Gastrocnemius medialis (tissue), 4 donors: ENCODE data around the gene CSNK2B. TPM values are rescaled to one million over a fixed set of nuclear protein-coding genes. Genes with fewer than 3 reads are reported as not detected.

Source experiments
- ATAC-seq, 2 donors: fragments of 150-250 bp; one replicate each; pipeline ENCODE4 v1.9.1; 2016
- DNase-seq, 2 donors: peaks; one replicate each; pipeline ENCODE4 v3.0.0-alpha.2; 2019
- H3K27ac ChIP-seq, 4 donors: fragments of 200-600 bp; sonication (generic); 1 replicate in 1 of 4; 2 replicates in 3 of 4; pipeline ENCODE4 v1.5.1; 2016 to 2018; ENCODE audit warnings: mild to moderate bottlenecking in 2 of 4, moderate library complexity in 1 of 4
- H3K27me3 ChIP-seq, 3 donors: fragments of 200-600 bp; sonication (generic) in 2 of 3; 1 replicate in 1 of 3; 2 replicates in 2 of 3; pipeline versions ENCODE4 v1.5.1 to v1.6.0; 2016 to 2019; ENCODE audit warnings: mild to moderate bottlenecking in 1 of 3, moderate library complexity in 1 of 3
- H3K36me3 ChIP-seq, 2 donors: fragments of 200-600 bp; sonication (generic) in 1 of 2; one replicate each; pipeline ENCODE4 v1.5.1; 2017 to 2018
- H3K4me1 ChIP-seq, 2 donors: fragments of 200-600 bp; sonication (generic) in 1 of 2; one replicate each; pipeline ENCODE4 v1.5.1; 2016 to 2017; ENCODE audit warnings: mild to moderate bottlenecking in 2 of 2
- H3K4me3 ChIP-seq, 4 donors: fragments of 200-600 bp; sonication (generic) in 3 of 4; 1 replicate in 1 of 4; 2 replicates in 3 of 4; pipeline ENCODE4 v1.5.1; 2016 to 2019; ENCODE audit warnings: mild to moderate bottlenecking in 2 of 4
- H3K9me3 ChIP-seq, 3 donors: fragments of 200-600 bp; sonication (generic) in 2 of 3; 1 replicate in 1 of 3; 2 replicates in 2 of 3; pipeline ENCODE4 v1.5.1; 2016 to 2019
- POLR2A ChIP-seq, 2 donors: fragments of 450-650 bp; IDR thresholded peaks; one replicate each; pipeline ENCODE4 v1.6.1; 2017; ENCODE audit warnings: antibody characterized with exemption in 2 of 2, mild to moderate bottlenecking in 2 of 2, moderate library complexity in 2 of 2
- in situ Hi-C, 4 donors: fragments of 200-750 bp; cut with MboI; loops; one replicate each; pipeline versions ENCODE4 v1.15.0 to v1.8.0; 2017; ENCODE audit warnings: low sequenced_read_pairs in 4 of 4
- intact Hi-C: fragments of 100-400 bp; cut with DNase I; formaldehyde crosslinking; loops from one replicate; pipeline ENCODE4 v1.15.1; 2023; ENCODE audit warnings: low total_unique reads
- total RNA-seq, 4 donors: library from RNA; depleted of rRNA; stranded (reverse); fragments of >200 nt; gene quantifications; one replicate each; pipeline versions ENCODE4 v1.1.0 to v1.2.3, GENCODE V29; 2016
- TF ChIP-seq, protein P1 (sequence below), 5 experiments: fragments of 450-650 bp in 3 of 5; fragments of 200-600 bp in 2 of 5; sonication (generic) in 2 of 5; IDR thresholded peaks in 4 of 5; conservative IDR thresholded peaks in 1 of 5; 1 replicate in 4 of 5; 2 replicates in 1 of 5; pipeline ENCODE4 v1.5.1; 2016 to 2019; ENCODE audit warnings: antibody characterized with exemption in 5 of 5, mild to moderate bottlenecking in 3 of 5, moderate library complexity in 3 of 5

Gene CSNK2B
- total RNA-seq, 4 donors from 2014 or later: 185 to 251 (median 226) TPM

GRCh38 chr6:31701666-31702404 lies 36.0 kb downstream of the CSNK2B start:
- Histone ChIP-seq H3K27me3 (no peaks in the 10 kb centered on the region), H3K4me1 (peaks cover 22 to 40% of the 10 kb centered on the region in 2 donors), H3K4me3 (peak overlapping the region; percentile 65 to 85 (median 83)), H3K36me3 (peaks cover 0 to 16% of the 10 kb centered on the region in 2 donors), H3K27ac (peak overlapping the region; percentile 91 to 98 (median 96)), H3K9me3 (no peaks in the 10 kb centered on the region)
- intact Hi-C loops (loop anchor here (2.0 to 5.0 kb wide), 3 partner anchors 37 to 195 kb away; partner anchors contain the start of genes BAG6 and EHMT2), in situ Hi-C loops (no loop called here)
- DNase-seq: peak; percentile 57 to 71
- TF ChIP-seq POLR2A (IDR thresholded peaks at IDR 0.05): no peak
- TF ChIP-seq, protein P1, sequence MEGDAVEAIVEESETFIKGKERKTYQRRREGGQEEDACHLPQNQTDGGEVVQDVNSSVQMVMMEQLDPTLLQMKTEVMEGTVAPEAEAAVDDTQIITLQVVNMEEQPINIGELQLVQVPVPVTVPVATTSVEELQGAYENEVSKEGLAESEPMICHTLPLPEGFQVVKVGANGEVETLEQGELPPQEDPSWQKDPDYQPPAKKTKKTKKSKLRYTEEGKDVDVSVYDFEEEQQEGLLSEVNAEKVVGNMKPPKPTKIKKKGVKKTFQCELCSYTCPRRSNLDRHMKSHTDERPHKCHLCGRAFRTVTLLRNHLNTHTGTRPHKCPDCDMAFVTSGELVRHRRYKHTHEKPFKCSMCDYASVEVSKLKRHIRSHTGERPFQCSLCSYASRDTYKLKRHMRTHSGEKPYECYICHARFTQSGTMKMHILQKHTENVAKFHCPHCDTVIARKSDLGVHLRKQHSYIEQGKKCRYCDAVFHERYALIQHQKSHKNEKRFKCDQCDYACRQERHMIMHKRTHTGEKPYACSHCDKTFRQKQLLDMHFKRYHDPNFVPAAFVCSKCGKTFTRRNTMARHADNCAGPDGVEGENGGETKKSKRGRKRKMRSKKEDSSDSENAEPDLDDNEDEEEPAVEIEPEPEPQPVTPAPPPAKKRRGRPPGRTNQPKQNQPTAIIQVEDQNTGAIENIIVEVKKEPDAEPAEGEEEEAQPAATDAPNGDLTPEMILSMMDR (IDR thresholded peaks at IDR 0.05 in 4 of 5, conservative IDR thresholded peaks at IDR 0.05 in 1 of 5): no peak
- peak; percentile 54 to 64 for ATAC-seq

DNA sequence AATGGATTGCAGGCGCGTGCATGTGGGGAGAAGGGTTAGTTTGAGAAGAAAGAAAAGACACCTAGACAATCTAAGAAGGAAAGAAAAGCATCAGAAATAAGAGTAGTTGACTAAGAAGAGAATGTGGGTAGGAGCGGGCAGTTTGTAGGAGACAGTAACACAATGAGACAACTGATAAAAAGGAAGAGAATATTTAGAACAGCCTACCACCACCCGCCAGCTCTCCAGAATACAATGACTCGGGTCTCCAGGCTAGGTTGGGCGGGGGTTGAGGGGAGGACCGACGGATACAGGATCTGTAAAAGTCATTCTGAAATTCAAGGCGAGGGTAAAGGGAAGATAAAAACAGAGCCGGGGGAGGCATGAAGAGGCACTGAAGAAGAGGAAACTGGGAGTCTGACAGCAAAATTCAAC lies 36.5 kb downstream of the CSNK2B start:
- Histone ChIP-seq H3K36me3 (peaks cover 0 to 12% of the 10 kb centered on the region in 2 donors), H3K27me3 (no peaks in the 10 kb centered on the region), H3K4me3 (peak overlapping the region; percentile 65 to 85 (median 83)), H3K9me3 (no peaks in the 10 kb centered on the region), H3K4me1 (peaks cover 22 to 37% of the 10 kb centered on the region in 2 donors), H3K27ac (peak overlapping the region; percentile 91 to 98 (median 96))
- DNase-seq (no peak), ATAC-seq (no peak)
- intact Hi-C loops (loop anchor here (2.0 to 5.0 kb wide), 3 partner anchors 36 to 195 kb away; partner anchors contain the start of genes BAG6 and EHMT2), in situ Hi-C loops (no loop called here)
- no peak for TF ChIP-seq POLR2A (IDR thresholded peaks at IDR 0.05)
- TF ChIP-seq, protein P1 (IDR thresholded peaks at IDR 0.05 in 4 of 5, conservative IDR thresholded peaks at IDR 0.05 in 1 of 5): no peak

- Histone ChIP-seq H3K9me3 (no peaks in the 10 kb centered on the region), H3K4me1 (peaks cover 22 to 31% of the 10 kb centered on the region in 2 donors), H3K27me3 (no peaks in the 10 kb centered on the region), H3K27ac (peak within 1 kb of the TSS; percentile 91 to 98 (median 96)), H3K36me3 (peaks cover 0 to 12% of the 10 kb centered on the region in 2 donors), H3K4me3 (peak within 1 kb of the TSS; percentile 65 to 85 (median 83))
- ATAC-seq: peak; percentile 94 to 95
- intact Hi-C loops (loop anchor here (1.0 to 5.0 kb wide), 6 partner anchors 26 to 194 kb away; partner anchors contain the start of genes BAG6, DDAH2, EHMT2 and HSPA1B), in situ Hi-C loops (no loop called here)
- TF ChIP-seq POLR2A (IDR thresholded peaks at IDR 0.05): peak; percentile 99
- TF ChIP-seq, protein P1 (IDR thresholded peaks at IDR 0.05 in 4 of 5, conservative IDR thresholded peaks at IDR 0.05 in 1 of 5): peak in 2 of 5 experiments; percentile 5 to 20
- peak; percentile 99 for DNase-seq
Observed at GRCh38 chr6:31702819-31703716, 37.2 kb downstream of the CSNK2B start, which contains the start of gene ABHD16A. TSS of gene ABHD16A (minus strand) at chr6:31703324. CDS start at chr6:31703281, 43 bp downstream.

GRCh38 chr6:31705931-31706330 lies 40.1 kb downstream of the CSNK2B start:
- no peak overlapping the region for H3K27ac ChIP-seq
- H3K4me3 ChIP-seq: no peak overlapping the region
- no peaks in the 10 kb centered on the region for H3K9me3 ChIP-seq
- no peaks in the 10 kb centered on the region for H3K36me3 ChIP-seq
- intact Hi-C loops: no loop called here
- ATAC-seq (no peak), DNase-seq (no peak)
- peaks cover 16 to 17% of the 10 kb centered on the region in 2 donors for H3K4me1 ChIP-seq
- no peaks in the 10 kb centered on the region for H3K27me3 ChIP-seq
- TF ChIP-seq, protein P1 (IDR thresholded peaks at IDR 0.05 in 4 of 5, conservative IDR thresholded peaks at IDR 0.05 in 1 of 5): no peak
- no peak for TF ChIP-seq POLR2A (IDR thresholded peaks at IDR 0.05)
- in situ Hi-C loops: no loop called here
